IMR-90 (cell line): ENCODE measurements around the gene CMKLR1. TPM values are rescaled to one million over a fixed set of nuclear protein-coding genes. Genes with fewer than 3 reads are reported as not detected.

Experiments
- ATAC-seq: fragments of 200-7000 bp; cut with Tn5 transposase; 2 replicates; pipeline ENCODE4 v1.9.1; 2020; ENCODE audit warnings: low read depth, mild to moderate bottlenecking, moderate library complexity
- BruUV-seq: library from RNA; stranded (reverse); fragments of 400-500 nt; replicated peaks from 2 replicates; lab custom pipeline; 2021; lab: Mats Ljungman, UMichigan
- CTCF ChIA-PET: fragments of 300-600 bp; formaldehyde crosslinking; extraction: SDS; loops from one replicate; lab custom pipeline; 2021; ENCODE audit warnings: antibody characterized with exemption; lab: Yijun Ruan, JAX
- POLR2A ChIA-PET: fragments of 300-600 bp; sonication (Branson Sonifier 250); formaldehyde crosslinking; loops from one replicate; lab custom pipeline; 2022; ENCODE audit warnings: antibody characterized with exemption; ENCODE audit not compliant: unreplicated experiment; lab: Charles Lee
- DNase-seq: peaks from one replicate; pipeline ENCODE4 v3.0.0; 2013
- H2AFZ ChIP-seq: replicated peaks from 2 replicates; pipeline ENCODE3; 2013; ENCODE audit warnings: low read length, mild to moderate bottlenecking; ENCODE audit not compliant: poor library complexity
- H2AK5ac ChIP-seq: 2 replicates; pipeline ENCODE4 v1.6.1; 2013; ENCODE audit warnings: low read depth, low read length, inconsistent platforms
- H2AK9ac ChIP-seq: replicated peaks from 2 replicates; pipeline ENCODE3; 2013; ENCODE audit warnings: mild to moderate bottlenecking, low read depth, low read length, moderate library complexity; ENCODE audit not compliant: poor library complexity
- H2BK120ac ChIP-seq: 2 replicates; pipeline ENCODE4 v1.6.1; 2013; ENCODE audit warnings: low read depth, low read length, inconsistent platforms
- H2BK15ac ChIP-seq: 3 replicates; pipeline ENCODE4 v1.6.1; 2013; ENCODE audit warnings: low read depth, low read length, inconsistent platforms
- H2BK20ac ChIP-seq: 2 replicates; pipeline ENCODE4 v1.6.1; 2013; ENCODE audit warnings: low read depth, mild to moderate bottlenecking, inconsistent platforms, low read length, moderate library complexity
- H2BK5ac ChIP-seq: 2 replicates; pipeline ENCODE4 v1.6.1; 2013; ENCODE audit warnings: mild to moderate bottlenecking, low read depth, low read length, inconsistent platforms; ENCODE audit not compliant: poor library complexity, severe bottlenecking
- H3K14ac ChIP-seq: replicated peaks from 2 replicates; pipeline ENCODE4 v1.6.1; 2013; ENCODE audit warnings: low read depth, low read length, inconsistent platforms
- H3K18ac ChIP-seq: 2 replicates; pipeline ENCODE4 v1.6.1; 2013; ENCODE audit warnings: low read depth, low read length, control low read depth
- H3K23ac ChIP-seq: 2 replicates; pipeline ENCODE4 v1.6.1; 2013; ENCODE audit warnings: low read depth, low read length, inconsistent platforms
- H3K27ac ChIP-seq: 2 replicates; pipeline ENCODE4 v1.5.1; 2013; ENCODE audit warnings: mild to moderate bottlenecking, control low read depth, low read length; ENCODE audit not compliant: insufficient read depth
- H3K27me3 ChIP-seq: 2 replicates; pipeline ENCODE4 v1.6.1; 2013; ENCODE audit warnings: low read length; ENCODE audit not compliant: control insufficient read depth, insufficient read depth
- H3K36me3 ChIP-seq: 2 replicates; pipeline ENCODE4 v1.6.1; 2013; ENCODE audit warnings: low read length, mixed read lengths; ENCODE audit not compliant: control insufficient read depth, insufficient read depth
- H3K4ac ChIP-seq: 2 replicates; pipeline ENCODE4 v1.6.1; 2013; ENCODE audit warnings: low read depth, low read length, inconsistent platforms
- H3K4me1 ChIP-seq: 2 replicates; pipeline ENCODE4 v1.6.1; 2013; ENCODE audit warnings: low read length, mixed read lengths; ENCODE audit not compliant: control insufficient read depth, insufficient read depth
- H3K4me2 ChIP-seq: 2 replicates; pipeline ENCODE4 v1.6.1; 2013; ENCODE audit warnings: low read depth, mild to moderate bottlenecking, control low read depth, low read length, moderate library complexity
- H3K4me3 ChIP-seq: 2 replicates; pipeline ENCODE4 v1.5.1; 2013; ENCODE audit warnings: low read depth, mild to moderate bottlenecking, control low read depth, low read length, moderate library complexity; ENCODE audit not compliant: insufficient read depth
- H3K56ac ChIP-seq: 2 replicates; pipeline ENCODE4 v1.6.1; 2013; ENCODE audit warnings: low read length, inconsistent platforms; ENCODE audit not compliant: insufficient read depth; ENCODE audit errors: extremely low read depth
- H3K79me1 ChIP-seq, 2 experiments: 2 replicates each; pipeline ENCODE4 v1.6.1; 2013; ENCODE audit warnings: low read length in 2 of 2, inconsistent platforms in 1 of 2, low read depth in 1 of 2
- H3K9ac ChIP-seq: 2 replicates; pipeline ENCODE4 v1.6.1; 2013; ENCODE audit warnings: low read depth, low read length, control low read depth
- H3K9me1 ChIP-seq: 2 replicates; pipeline ENCODE4 v1.6.1; 2013; ENCODE audit warnings: low read length, inconsistent platforms; ENCODE audit not compliant: insufficient read depth
- H3K9me3 ChIP-seq: 2 replicates; pipeline ENCODE4 v1.6.1; 2013; ENCODE audit warnings: low read length; ENCODE audit not compliant: control insufficient read depth, insufficient read depth
- H4K20me1 ChIP-seq: 2 replicates; pipeline ENCODE4 v1.6.1; 2013; ENCODE audit warnings: low read length, inconsistent platforms; ENCODE audit not compliant: insufficient read depth
- H4K5ac ChIP-seq: 2 replicates; pipeline ENCODE4 v1.6.1; 2013; ENCODE audit warnings: mild to moderate bottlenecking, low read depth, low read length, control low read depth
- H4K8ac ChIP-seq, 2 experiments: 2 replicates each; pipeline ENCODE4 v1.6.1; 2013; ENCODE audit warnings: low read depth in 2 of 2, low read length in 2 of 2, control low read depth in 1 of 2, inconsistent platforms in 1 of 2
- H4K91ac ChIP-seq: 2 replicates; pipeline ENCODE4 v1.6.1; 2013; ENCODE audit warnings: low read depth, low read length, inconsistent platforms; ENCODE audit not compliant: insufficient read depth
- BHLHE40 ChIP-seq: fragments of 150-350 bp; IDR thresholded peaks from 2 replicates; pipeline ENCODE4 v1.6.1; 2016; ENCODE audit warnings: mild to moderate bottlenecking, low read depth, low read length
- CTCF ChIP-seq: conservative IDR thresholded peaks from 2 replicates; pipeline ENCODE4 v1.5.1; 2012; ENCODE audit warnings: mild to moderate bottlenecking, low read depth, low read length, improper control_type of control experiment
- MAFK ChIP-seq: IDR thresholded peaks from 2 replicates; pipeline ENCODE4 v1.6.1; 2012; ENCODE audit warnings: low read depth, low read length, improper control_type of control experiment
- MAZ ChIP-seq: IDR thresholded peaks from 2 replicates; pipeline ENCODE4 v1.6.1; 2012; ENCODE audit warnings: low read depth, mild to moderate bottlenecking, low read length, improper control_type of control experiment, moderate library complexity, borderline replicate concordance
- MXI1 ChIP-seq: IDR thresholded peaks from 2 replicates; pipeline ENCODE4 v1.6.1; 2012; ENCODE audit warnings: low read depth, mild to moderate bottlenecking, low read length, moderate library complexity, borderline replicate concordance
- POLR2A ChIP-seq: IDR thresholded peaks from 2 replicates; pipeline ENCODE4 v1.6.1; 2012; ENCODE audit warnings: mild to moderate bottlenecking, low read depth, low read length
- RAD21 ChIP-seq: IDR thresholded peaks from 2 replicates; pipeline ENCODE4 v1.6.1; 2012; ENCODE audit warnings: low read length, improper control_type of control experiment
- RCOR1 ChIP-seq: IDR thresholded peaks from 2 replicates; pipeline ENCODE4 v1.6.1; 2012; ENCODE audit warnings: mild to moderate bottlenecking, low read length, improper control_type of control experiment; ENCODE audit not compliant: insufficient replicate concordance
- SMC3 ChIP-seq: fragments of 150-350 bp; IDR thresholded peaks from 2 replicates; pipeline ENCODE4 v1.6.1; 2016; ENCODE audit warnings: low read depth, mild to moderate bottlenecking, antibody characterized with exemption, low read length, moderate library complexity
- USF2 ChIP-seq: fragments of 150-350 bp; IDR thresholded peaks from 2 replicates; pipeline ENCODE4 v1.6.1; 2017; ENCODE audit warnings: mild to moderate bottlenecking, antibody characterized with exemption, low read length, low read depth
- WGBS, 2 experiments: methylation state at CpG; one replicate each; pipeline versions ENCODE4 v1.1.5 to v1.1.7; 2013; ENCODE audit warnings: missing lambda C conversion rate in 2 of 2; ENCODE audit not compliant: insufficient read length in 1 of 2; ENCODE audit errors: extremely low coverage in 2 of 2; 5-methylcytosine and 5-hydroxymethylcytosine counted together
- dilution Hi-C: fragments of 300-500 bp; cut with HindIII; formaldehyde crosslinking; loops from one replicate; pipeline ENCODE4 v1.14.3; 2018; ENCODE audit warnings: low sequenced_read_pairs; ENCODE audit not compliant: unreplicated experiment
- in situ Hi-C: fragments of 300-500 bp; cut with MboI; formaldehyde crosslinking; loops from 3 replicates; pipeline ENCODE4 v1.14.3; 2019; ENCODE audit warnings: low sequenced_read_pairs, inconsistent platforms, mixed read lengths
- intact Hi-C: fragments of 100-400 bp; cut with micrococcal nuclease; formaldehyde crosslinking; loops from 2 replicates; pipeline ENCODE4 v1.10.0; 2022
- polyA plus RNA-seq, 3 experiments: library from polyadenylated mRNA; depleted of rRNA; stranded (reverse); fragments of >200 nt; gene quantifications; 2 replicates each; pipeline ENCODE4 v1.2.3, GENCODE V29; 2012; ENCODE audit warnings: low replicate concordance in 1 of 3
- total RNA-seq: library from RNA; depleted of rRNA; stranded (reverse); fragments of >200 nt; gene quantifications from 2 replicates; pipeline ENCODE4 v1.2.3, GENCODE V29; 2012

CMKLR1 gene
- total and polyA plus RNA-seq, 2 of the 4 experiments (the other 2 are of a cell fraction): not detected

- Histone ChIP-seq H4K91ac (no peak overlapping the region), H3K14ac (no peak overlapping the region), H3K27ac (no peak overlapping the region), H4K8ac (no peak overlapping the region), H2AK9ac (no peak overlapping the region), H2AFZ (no peak overlapping the region), H3K18ac (no peak overlapping the region), H2AK5ac (no peak overlapping the region), H3K23ac (no peak overlapping the region), H3K27me3 (no peaks in the 10 kb centered on the region), H3K79me1 (no peaks in the 10 kb centered on the region), H3K36me3 (no peaks in the 10 kb centered on the region), H2BK15ac (no peak overlapping the region), H2BK20ac (no peak overlapping the region), H3K4me2 (no peak overlapping the region), H3K9ac (no peak overlapping the region), H2BK120ac (no peak overlapping the region), H3K4me3 (no peak overlapping the region), H4K20me1 (no peaks in the 10 kb centered on the region), H3K9me3 (peaks cover 3% of the 10 kb centered on the region; the same call in 1 of the 2 replicates), H4K5ac (no peak overlapping the region), H3K4ac (no peak overlapping the region), H2BK5ac (no peak overlapping the region), H3K4me1 (no peaks in the 10 kb centered on the region), H3K9me1 (no peaks in the 10 kb centered on the region), H3K56ac (no peak overlapping the region)
- in situ Hi-C loops: no loop called here
- POLR2A ChIA-PET: no interaction called here
- TF ChIP-seq SMC3 (no peak), MAFK (no peak), MXI1 (no peak), MAZ (no peak), USF2 (no peak), RCOR1 (no peak), CTCF (no peak), RAD21 (no peak), POLR2A (no peak), BHLHE40 (no peak)
- no TSS peak for BruUV-seq
- no CpG with 5 or more reads among the region's 2 CpGs for WGBS, 2 experiments
- dilution Hi-C loops: no loop called here
- ATAC-seq (no peak), DNase-seq (no peak)
- CTCF ChIA-PET: no interaction called here
- intact Hi-C loops: no loop called here
Observed at GRCh38 chr12:108374596-108375320, 35.6 kb upstream of the CMKLR1 start.
